Mesothelial cell of epicardium (in vitro differentiated cells): ENCODE data around the gene KRT12. TPM values are rescaled to one million over a fixed set of nuclear protein-coding genes. Genes with fewer than 3 reads are reported as not detected.
A peak's percentile ranks its signal among the peaks of the same experiment; 100 is the strongest.

ENCODE experiments used
- DNase-seq, 2 experiments: peaks; one replicate each; pipeline ENCODE4 v3.0.0; 2021; ENCODE audit warnings: low spot score in 2 of 2; ENCODE audit not compliant: unreplicated experiment in 2 of 2
- H3K27ac Mint-ChIP-seq: 2 replicates; pipeline ENCODE4 v1.8.0; 2021; ENCODE audit warnings: mixed read lengths
- H3K27me3 Mint-ChIP-seq: 2 replicates; pipeline ENCODE4 v1.8.0; 2021; ENCODE audit warnings: low read depth, mixed read lengths
- H3K36me3 Mint-ChIP-seq: 2 replicates; pipeline ENCODE4 v1.8.0; 2021; ENCODE audit warnings: mixed read lengths
- H3K4me1 Mint-ChIP-seq: 2 replicates; pipeline ENCODE4 v1.8.0; 2021; ENCODE audit warnings: mixed read lengths
- H3K4me3 Mint-ChIP-seq: 2 replicates; pipeline ENCODE4 v1.8.0; 2021; ENCODE audit warnings: mild to moderate bottlenecking, moderate library complexity, mixed read lengths
- H3K9me3 Mint-ChIP-seq: 2 replicates; pipeline ENCODE4 v1.8.0; 2021; ENCODE audit warnings: mixed read lengths
- total RNA-seq: library from RNA; stranded (reverse); gene quantifications from 3 replicates; pipeline ENCODE4 v1.2.1, GENCODE V29; 2021
- TF ChIP-seq, protein P1 (sequence below): fragments of 200-600 bp; sonication (generic); IDR thresholded peaks from one replicate; pipeline ENCODE4 v1.5.0; 2021; ENCODE audit warnings: antibody characterized with exemption; ENCODE audit not compliant: unreplicated experiment

Gene KRT12
- total RNA-seq, 1 donor from 2014 or later, result not detected

GRCh38 chr17:40872416-40872815, 5.4 kb upstream of the KRT12 start:
- H3K4me1 Mint-ChIP-seq, result peaks cover 19% of the 10 kb centered on the region
- no peak overlapping the region for H3K4me3 Mint-ChIP-seq
- no peak overlapping the region for H3K27ac Mint-ChIP-seq
- H3K27me3 Mint-ChIP-seq, result no peaks in the 10 kb centered on the region
- no peak for DNase-seq
- TF ChIP-seq, protein P1, sequence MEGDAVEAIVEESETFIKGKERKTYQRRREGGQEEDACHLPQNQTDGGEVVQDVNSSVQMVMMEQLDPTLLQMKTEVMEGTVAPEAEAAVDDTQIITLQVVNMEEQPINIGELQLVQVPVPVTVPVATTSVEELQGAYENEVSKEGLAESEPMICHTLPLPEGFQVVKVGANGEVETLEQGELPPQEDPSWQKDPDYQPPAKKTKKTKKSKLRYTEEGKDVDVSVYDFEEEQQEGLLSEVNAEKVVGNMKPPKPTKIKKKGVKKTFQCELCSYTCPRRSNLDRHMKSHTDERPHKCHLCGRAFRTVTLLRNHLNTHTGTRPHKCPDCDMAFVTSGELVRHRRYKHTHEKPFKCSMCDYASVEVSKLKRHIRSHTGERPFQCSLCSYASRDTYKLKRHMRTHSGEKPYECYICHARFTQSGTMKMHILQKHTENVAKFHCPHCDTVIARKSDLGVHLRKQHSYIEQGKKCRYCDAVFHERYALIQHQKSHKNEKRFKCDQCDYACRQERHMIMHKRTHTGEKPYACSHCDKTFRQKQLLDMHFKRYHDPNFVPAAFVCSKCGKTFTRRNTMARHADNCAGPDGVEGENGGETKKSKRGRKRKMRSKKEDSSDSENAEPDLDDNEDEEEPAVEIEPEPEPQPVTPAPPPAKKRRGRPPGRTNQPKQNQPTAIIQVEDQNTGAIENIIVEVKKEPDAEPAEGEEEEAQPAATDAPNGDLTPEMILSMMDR, result no peak
- no peaks in the 10 kb centered on the region for H3K9me3 Mint-ChIP-seq
- no peaks in the 10 kb centered on the region for H3K36me3 Mint-ChIP-seq

GRCh38 chr17:40871316-40871715, 4.3 kb upstream of the KRT12 start:
- H3K4me1 Mint-ChIP-seq, result peaks cover 19% of the 10 kb centered on the region
- H3K27ac Mint-ChIP-seq, result no peak overlapping the region
- H3K27me3 Mint-ChIP-seq, result no peaks in the 10 kb centered on the region
- no peaks in the 10 kb centered on the region for H3K36me3 Mint-ChIP-seq
- H3K9me3 Mint-ChIP-seq, result no peaks in the 10 kb centered on the region
- H3K4me3 Mint-ChIP-seq, result no peak overlapping the region
- DNase-seq, result no peak
- TF ChIP-seq, protein P1, result no peak

- no peaks in the 10 kb centered on the region for H3K27me3 Mint-ChIP-seq
- no peak for DNase-seq
- H3K4me3 Mint-ChIP-seq, result no peak overlapping the region
- no peaks in the 10 kb centered on the region for H3K9me3 Mint-ChIP-seq
- TF ChIP-seq, protein P1, result no peak
- H3K27ac Mint-ChIP-seq, result no peak overlapping the region
- H3K4me1 Mint-ChIP-seq, result peaks cover 19% of the 10 kb centered on the region
- no peaks in the 10 kb centered on the region for H3K36me3 Mint-ChIP-seq
Measured at GRCh38 chr17:40870136-40870535, 3.1 kb upstream of the KRT12 start.

DNA sequence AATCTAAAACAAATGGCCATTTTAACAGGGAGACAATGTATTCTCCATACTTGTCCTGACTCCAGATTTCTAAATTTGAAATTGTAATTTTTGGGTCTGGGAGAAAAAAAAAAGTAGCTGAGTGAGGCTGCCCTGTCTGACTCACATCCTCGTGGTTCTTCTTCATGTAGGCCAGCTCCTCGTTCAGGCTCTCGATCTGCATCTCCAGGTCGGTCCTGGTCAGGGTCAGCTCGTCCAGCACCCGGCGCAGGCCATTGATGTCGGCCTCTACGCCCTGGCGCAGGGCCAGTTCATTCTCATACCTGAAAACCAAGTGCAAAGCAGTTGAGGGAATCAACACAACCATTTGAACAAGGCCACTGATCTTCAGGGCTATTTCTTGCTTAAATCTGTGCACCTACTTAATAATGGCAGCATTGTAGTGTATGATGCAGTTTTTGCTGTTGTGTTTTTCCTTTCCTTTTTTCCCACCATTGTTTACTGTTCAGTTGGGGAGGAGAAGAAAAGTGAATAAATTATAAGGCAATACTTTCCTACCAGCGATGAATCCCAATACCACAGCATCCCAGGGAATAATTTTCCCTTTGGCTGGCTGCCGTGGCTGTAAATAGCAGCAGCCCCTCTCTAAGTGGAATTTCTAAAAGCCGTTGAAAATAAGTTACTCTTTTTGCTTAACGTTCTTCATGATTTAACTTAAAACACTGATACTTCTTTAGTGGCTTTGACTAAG, 2.2 kb downstream of the KRT12 start:
- Mint-ChIP-seq H3K9me3 (no peaks in the 10 kb centered on the region), H3K27me3 (peaks cover 2% of the 10 kb centered on the region), H3K27ac (no peak overlapping the region), H3K4me1 (no peaks in the 10 kb centered on the region), H3K4me3 (no peak overlapping the region), H3K36me3 (no peaks in the 10 kb centered on the region)
- DNase-seq, result no peak
- TF ChIP-seq, protein P1, result no peak

DNA sequence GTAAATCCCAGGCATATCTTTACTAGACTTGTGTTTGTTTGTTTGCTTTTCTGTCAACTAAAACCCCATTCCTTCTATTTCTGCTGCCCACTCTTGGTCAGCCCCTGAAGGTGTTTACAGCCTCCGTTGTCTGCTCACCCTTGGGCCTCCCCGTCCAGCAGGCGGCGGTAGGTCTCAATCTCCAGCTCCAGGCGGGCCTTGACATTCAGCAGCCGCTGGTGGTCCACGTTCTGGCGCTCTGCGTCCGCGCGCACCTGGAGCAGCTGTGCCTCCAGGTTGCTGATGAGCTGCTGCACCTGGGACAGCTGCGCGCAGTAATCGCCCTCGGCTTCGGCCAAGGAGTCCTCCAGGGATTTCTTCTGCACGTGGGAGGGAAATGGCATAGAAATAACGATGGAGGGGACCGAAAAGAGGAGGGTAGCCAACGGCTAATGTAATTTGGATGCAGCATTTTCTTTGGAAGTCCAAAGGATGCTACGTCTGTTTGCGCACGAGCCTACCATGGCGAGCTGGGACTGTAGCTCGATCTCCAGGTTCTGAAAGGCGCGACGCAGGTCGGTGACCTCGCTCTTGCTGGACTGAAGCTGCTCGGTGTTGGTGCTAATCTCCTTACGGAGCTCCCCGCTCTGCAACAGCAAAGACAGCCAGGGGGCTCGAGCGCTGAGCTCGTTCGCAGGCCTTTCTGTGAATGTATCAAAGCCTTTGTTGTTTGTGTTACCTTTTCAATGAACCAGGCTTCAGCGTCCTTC, 3.9 kb downstream of the KRT12 start:
- H3K4me3 Mint-ChIP-seq, result no peak overlapping the region
- TF ChIP-seq, protein P1, result peak; percentile 28
- no peak overlapping the region for H3K27ac Mint-ChIP-seq
- H3K4me1 Mint-ChIP-seq, result peaks cover 8% of the 10 kb centered on the region
- peaks cover 2% of the 10 kb centered on the region for H3K27me3 Mint-ChIP-seq
- no peaks in the 10 kb centered on the region for H3K36me3 Mint-ChIP-seq
- H3K9me3 Mint-ChIP-seq, result no peaks in the 10 kb centered on the region
- DNase-seq, result no peak
